ENCODE results near the gene TRIM14.

The TRIM14 gene

DNA sequence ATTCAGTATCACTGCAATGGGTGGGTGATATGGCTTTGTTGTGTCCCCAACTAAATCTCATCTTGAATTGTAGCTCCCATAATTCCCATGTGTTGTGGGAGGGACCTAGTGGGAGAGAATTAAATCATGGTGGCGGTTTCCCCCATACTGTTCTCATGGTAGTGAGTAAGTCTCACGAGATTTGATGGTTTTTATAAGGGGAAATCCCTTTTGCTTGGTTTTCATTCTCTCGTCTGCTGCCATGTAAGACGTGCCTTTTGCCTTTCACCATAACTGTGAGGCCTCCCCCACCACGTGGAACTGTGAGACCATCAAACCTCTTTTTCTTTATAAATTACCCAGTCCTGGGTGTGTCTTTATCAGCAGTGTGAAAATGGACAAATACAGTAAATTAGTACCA is 72.0 kb downstream of the TRIM14 start:
- Histone ChIP-seq H3K4me3 (ENCODE audit: low read depth, low read length) (no peak overlapping the region), H3K9me3 (ENCODE audit: severe bottlenecking) (peaks cover 3% of the 10 kb centered on the region), H3K27me3 (ENCODE audit: insufficient read depth, low read depth, severe bottlenecking) (no peaks in the 10 kb centered on the region), H3K27ac (no peak overlapping the region), H3K36me3 (no peaks in the 10 kb centered on the region)
- TF ChIP-seq, protein P1, sequence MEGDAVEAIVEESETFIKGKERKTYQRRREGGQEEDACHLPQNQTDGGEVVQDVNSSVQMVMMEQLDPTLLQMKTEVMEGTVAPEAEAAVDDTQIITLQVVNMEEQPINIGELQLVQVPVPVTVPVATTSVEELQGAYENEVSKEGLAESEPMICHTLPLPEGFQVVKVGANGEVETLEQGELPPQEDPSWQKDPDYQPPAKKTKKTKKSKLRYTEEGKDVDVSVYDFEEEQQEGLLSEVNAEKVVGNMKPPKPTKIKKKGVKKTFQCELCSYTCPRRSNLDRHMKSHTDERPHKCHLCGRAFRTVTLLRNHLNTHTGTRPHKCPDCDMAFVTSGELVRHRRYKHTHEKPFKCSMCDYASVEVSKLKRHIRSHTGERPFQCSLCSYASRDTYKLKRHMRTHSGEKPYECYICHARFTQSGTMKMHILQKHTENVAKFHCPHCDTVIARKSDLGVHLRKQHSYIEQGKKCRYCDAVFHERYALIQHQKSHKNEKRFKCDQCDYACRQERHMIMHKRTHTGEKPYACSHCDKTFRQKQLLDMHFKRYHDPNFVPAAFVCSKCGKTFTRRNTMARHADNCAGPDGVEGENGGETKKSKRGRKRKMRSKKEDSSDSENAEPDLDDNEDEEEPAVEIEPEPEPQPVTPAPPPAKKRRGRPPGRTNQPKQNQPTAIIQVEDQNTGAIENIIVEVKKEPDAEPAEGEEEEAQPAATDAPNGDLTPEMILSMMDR (IDR thresholded peaks at IDR 0.05; ENCODE audit: low read depth, low read length), result no peak
- DNase-seq, result no peak

DNA sequence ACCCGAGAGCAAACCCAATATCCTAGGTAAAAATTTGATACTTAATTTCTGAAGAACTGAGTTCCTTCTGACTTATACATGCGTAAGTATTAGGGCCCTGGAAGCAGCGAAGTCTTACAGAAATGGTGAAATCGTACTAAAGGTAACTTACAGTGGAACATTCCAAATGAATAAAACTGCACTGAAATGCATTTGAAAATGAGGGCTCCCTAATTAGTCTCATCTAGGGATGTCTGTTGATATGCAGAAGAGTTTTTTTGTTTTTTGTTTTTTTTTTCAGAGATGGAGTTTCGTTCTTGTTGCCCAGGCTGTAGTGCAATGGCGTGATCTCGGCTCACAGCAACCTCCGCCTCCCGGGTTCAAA is 72.9 kb downstream of the TRIM14 start:
- no peak overlapping the region for H3K4me3 ChIP-seq (ENCODE audit: low read depth, low read length)
- peaks cover 3% of the 10 kb centered on the region for H3K9me3 ChIP-seq (ENCODE audit: severe bottlenecking)
- DNase-seq, result no peak
- H3K27ac ChIP-seq, result no peak overlapping the region
- TF ChIP-seq, protein P1 (IDR thresholded peaks at IDR 0.05; ENCODE audit: low read depth, low read length), result no peak
- no peaks in the 10 kb centered on the region for H3K27me3 ChIP-seq (ENCODE audit: insufficient read depth, low read depth, severe bottlenecking)
- no peaks in the 10 kb centered on the region for H3K36me3 ChIP-seq

DNA sequence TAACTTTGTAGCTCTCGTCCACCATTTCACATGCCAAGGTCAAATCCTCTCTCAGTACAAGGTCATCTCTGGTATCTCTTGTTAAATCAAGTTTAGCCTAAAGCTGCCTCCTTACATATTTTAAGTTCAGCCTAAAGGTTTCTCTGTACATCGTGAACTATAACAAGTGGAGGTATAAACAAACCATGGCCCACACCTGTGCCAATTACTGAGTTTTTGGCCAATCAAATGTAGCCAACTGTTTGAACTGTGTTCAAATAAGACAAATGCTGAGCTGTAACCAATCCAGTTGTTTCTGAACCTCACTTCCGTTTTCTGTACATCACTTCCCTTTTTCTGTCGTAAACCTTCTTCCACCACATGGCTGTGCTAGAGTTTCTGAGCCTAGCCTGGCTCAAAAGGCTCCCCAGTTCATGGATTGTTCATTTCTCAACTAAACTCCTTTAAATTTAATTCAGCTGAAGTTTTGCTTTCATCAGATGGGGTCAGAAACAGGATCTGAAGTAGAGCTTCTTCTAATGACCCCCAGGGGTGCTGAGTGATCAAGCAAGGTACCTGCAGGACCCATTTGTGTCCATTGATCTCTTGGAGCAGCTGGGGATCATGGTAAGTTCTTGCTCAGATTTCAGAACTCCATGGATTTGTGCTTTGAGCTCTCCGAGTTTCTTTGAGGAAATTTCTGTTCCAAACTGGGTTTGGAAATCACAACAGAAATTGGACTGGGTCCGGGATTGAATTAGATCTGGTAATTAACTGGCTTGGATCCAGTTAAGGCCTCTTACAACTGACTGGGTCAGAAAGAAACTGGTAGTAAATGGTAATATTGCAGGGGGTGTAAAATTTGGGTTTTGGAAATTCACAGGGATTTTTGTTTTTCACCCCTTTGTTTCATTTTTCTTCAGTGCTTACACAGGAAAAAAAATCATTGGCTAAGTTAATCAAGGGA is 73.5 kb downstream of the TRIM14 start:
- no peak overlapping the region for H3K27ac ChIP-seq
- DNase-seq, result no peak

DNA sequence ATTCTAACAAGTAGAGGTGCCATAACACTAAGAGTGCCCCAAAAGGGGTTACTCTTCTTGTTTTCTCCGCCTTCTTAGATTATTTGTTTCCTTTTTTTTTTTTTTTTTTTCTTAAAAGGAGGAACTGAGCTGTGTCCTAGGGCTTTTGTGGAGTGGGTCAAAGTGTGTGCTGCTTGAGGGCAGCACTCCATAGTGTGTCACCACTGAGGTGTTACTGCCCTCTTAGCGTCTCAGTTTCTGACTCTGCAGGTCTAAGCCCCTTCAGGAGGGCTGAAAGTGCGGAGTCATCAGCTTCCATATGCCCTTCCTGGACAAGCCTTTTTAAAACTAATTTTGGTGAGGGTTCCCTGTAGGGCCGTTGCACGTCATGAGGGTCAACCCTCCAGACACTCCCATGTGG is 75.1 kb downstream of the TRIM14 start:
- Histone ChIP-seq H3K27me3 (ENCODE audit: insufficient read depth, low read depth, severe bottlenecking) (no peaks in the 10 kb centered on the region), H3K27ac (no peak overlapping the region), H3K4me3 (ENCODE audit: low read depth, low read length) (no peak overlapping the region), H3K36me3 (no peaks in the 10 kb centered on the region), H3K9me3 (ENCODE audit: severe bottlenecking) (peaks cover 3% of the 10 kb centered on the region)
- TF ChIP-seq, protein P1 (IDR thresholded peaks at IDR 0.05; ENCODE audit: low read depth, low read length), result no peak
- no peak for DNase-seq

More for the DNA sequence above, 73.5 kb downstream of the TRIM14 start:
- H3K4me3 ChIP-seq (ENCODE audit: low read depth, low read length), result no peak overlapping the region
- peaks cover 3% of the 10 kb centered on the region for H3K9me3 ChIP-seq (ENCODE audit: severe bottlenecking)
- H3K27me3 ChIP-seq (ENCODE audit: insufficient read depth, low read depth, severe bottlenecking), result no peaks in the 10 kb centered on the region
- TF ChIP-seq, protein P1 (IDR thresholded peaks at IDR 0.05; ENCODE audit: low read depth, low read length), result no peak
- H3K36me3 ChIP-seq, result no peaks in the 10 kb centered on the region

DNA sequence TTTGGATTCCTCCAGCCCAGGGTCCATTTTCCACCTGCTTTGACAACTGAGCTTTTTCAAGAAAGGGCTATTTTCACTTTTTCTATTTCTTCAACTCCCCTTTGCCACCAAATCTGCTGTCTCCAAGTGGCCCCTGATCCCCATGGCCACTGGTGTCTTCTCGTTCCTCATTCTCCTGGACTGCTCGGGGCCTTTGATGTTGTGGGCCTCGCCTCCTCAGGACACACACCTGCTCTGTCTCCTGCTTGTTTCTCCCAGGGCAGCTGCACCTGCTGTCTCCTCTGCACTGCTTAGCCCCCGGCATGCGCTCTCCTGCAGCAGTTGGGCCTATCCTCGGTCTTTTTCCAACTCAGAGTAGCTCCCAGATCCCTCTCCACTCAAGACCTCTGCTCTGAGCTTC is 78.8 kb downstream of the TRIM14 start:
- H3K9me3 ChIP-seq (ENCODE audit: severe bottlenecking), result peaks cover 1% of the 10 kb centered on the region
- TF ChIP-seq, protein P1 (IDR thresholded peaks at IDR 0.05; ENCODE audit: low read depth, low read length), result no peak
- H3K4me3 ChIP-seq (ENCODE audit: low read depth, low read length), result no peak overlapping the region
- no peak for DNase-seq
- H3K27me3 ChIP-seq (ENCODE audit: insufficient read depth, low read depth, severe bottlenecking), result no peaks in the 10 kb centered on the region
- H3K36me3 ChIP-seq, result no peaks in the 10 kb centered on the region
- H3K27ac ChIP-seq, result no peak overlapping the region

All from WERI-Rb-1 (cell line).